Ovary (tissue), 9 donors: ENCODE measurements around the gene DDX24. TPM values are rescaled to one million over a fixed set of nuclear protein-coding genes. Genes with fewer than 3 reads are reported as not detected.
A peak's percentile ranks its signal among the peaks of the same experiment; 100 is the strongest.

Source experiments
- DNase-seq, 5 donors: peaks; one replicate each; pipeline ENCODE4 v3.0.0-alpha.2; 2019 to 2020
- H3K27ac ChIP-seq, 2 donors: fragments of 200-600 bp; one replicate each; pipeline versions ENCODE4 v1.5.1 to v1.8.0; 2019 to 2022
- H3K27me3 ChIP-seq: fragments of 200-600 bp; one replicate; pipeline ENCODE4 v1.8.0; 2022
- H3K36me3 ChIP-seq: fragments of 200-600 bp; sonication (generic); one replicate; pipeline ENCODE4 v1.5.1; 2019
- H3K4me1 ChIP-seq: one replicate; pipeline ENCODE4 v1.8.1; 2013; ENCODE audit warnings: mild to moderate bottlenecking, moderate library complexity; ENCODE audit not compliant: insufficient read depth
- H3K4me3 ChIP-seq: fragments of 200-600 bp; sonication (generic); one replicate; pipeline ENCODE4 v1.5.1; 2017
- H3K9me3 ChIP-seq, 2 donors: fragments of 200-600 bp in 1 of 2; sonication (generic) in 1 of 2; one replicate each; pipeline versions ENCODE4 v1.5.1 to v1.8.1; 2013 to 2019; ENCODE audit warnings: mild to moderate bottlenecking in 1 of 2, moderate library complexity in 1 of 2
- EP300 ChIP-seq: sonication (generic); formaldehyde crosslinking; IDR thresholded peaks from one replicate; pipeline ENCODE4 v1.6.1; 2017; ENCODE audit warnings: antibody characterized with exemption
- POLR2A ChIP-seq: fragments of 450-650 bp; IDR thresholded peaks from one replicate; pipeline ENCODE4 v1.6.1; 2017; ENCODE audit warnings: antibody characterized with exemption, mild to moderate bottlenecking, moderate library complexity
- WGBS, 3 donors: extraction: QIAGEN DNeasy Blood & Tissue Kit in 1 of 3; methylation state at CpG; one replicate each; pipeline versions ENCODE4 v1.1.5 to v1.1.7; 2013 to 2017; 5-methylcytosine and 5-hydroxymethylcytosine counted together
- intact Hi-C, 4 donors: fragments of 100-400 bp; cut with DNase I; formaldehyde crosslinking; loops; one replicate each; pipeline versions ENCODE4 v1.11.0 to v1.15.1; 2022 to 2023
- polyA plus RNA-seq, 2 donors: library from polyadenylated mRNA; stranded (reverse); fragments of 200-250 nt in 1 of 2; fragments of 350-450 nt in 1 of 2; fragmentation: Illumina TruSeq in 1 of 2; extraction: RNeasy Lipid Tissue Mini Kit (QIAGEN cat#74804) in 1 of 2; gene quantifications; one replicate each; pipeline ENCODE4 v1.2.3, GENCODE V29; 2013 to 2014
- total RNA-seq, 7 donors: library from RNA; depleted of rRNA in 2 of 7; stranded (reverse); fragments of >200 nt in 2 of 7; fragmentation: NEBNext Ultra II Directional in 3 of 7; extraction: Animal tissue kit (Norgen Biotek cat#: 25700) in 3 of 7; gene quantifications; one replicate each; pipeline versions ENCODE4 v1.1.0 to v1.2.4, GENCODE V29; 2016 to 2023
- TF ChIP-seq, protein P1 (sequence below), 3 donors: fragments of 450-650 bp in 2 of 3; fragments of 200-600 bp in 1 of 3; IDR thresholded peaks; one replicate each; pipeline versions ENCODE4 v1.5.1 to v1.8.0; 2016 to 2022; ENCODE audit warnings: antibody characterized with exemption in 3 of 3, mild to moderate bottlenecking in 1 of 3
- donor health status: DM: no; HTN: no; CAD: no; lungs with moderate emphysema.
- donor health status: DM: no; HTN: no; CAD: no.
- donor health status: Bipolar disorder and iron deficiency.
- donor health status: DM: yes; HTN: yes; CAD: no.
- donor health status: DM: no; HTN: no; CAD: no.
- donor health status: DM: yes; HTN: yes; CAD: no.

The DDX24 gene
- total and polyA plus RNA-seq, 9 donors = 98.8 to 521 (median 233) TPM

DNA sequence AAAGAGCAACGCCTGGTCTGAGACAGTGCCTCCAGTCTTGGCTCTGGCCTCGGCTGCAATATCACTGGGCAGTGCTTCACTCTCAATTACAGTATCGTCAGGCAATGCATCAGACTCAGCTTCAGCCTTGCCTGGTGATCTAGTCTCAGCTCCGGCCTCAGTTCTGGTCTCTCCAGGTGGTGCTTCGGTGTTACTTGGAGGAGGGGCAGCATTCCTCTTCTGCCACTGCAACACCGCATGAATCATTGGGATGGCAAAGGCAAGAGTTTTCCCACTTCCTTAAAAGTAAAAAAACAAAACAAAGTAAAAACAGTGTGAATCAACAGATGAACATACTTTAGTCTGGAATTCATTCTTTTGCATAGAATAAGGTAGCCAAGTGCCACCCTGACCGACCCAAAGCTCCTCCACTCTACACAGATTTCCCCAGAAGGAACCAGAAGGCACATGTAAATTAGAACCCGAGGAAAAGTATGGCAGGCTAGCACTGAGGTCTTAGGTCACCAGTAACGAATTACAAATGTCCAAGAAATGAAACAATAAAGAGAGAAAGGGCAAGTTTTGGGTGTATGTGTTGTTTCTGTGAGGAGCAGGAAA is 18.6 kb downstream of the DDX24 start:
- intact Hi-C loops = no loop called here
- WGBS, 3 donors = 27 to 36% (median 31%) methylated on average over 9 of the region's 9 CpGs
- Histone ChIP-seq H3K27ac (peak overlapping the region in 1 of 2 donors; percentile 19), H3K4me1 (peaks cover 26% of the 10 kb centered on the region), H3K9me3 (no peaks in the 10 kb centered on the region), H3K4me3 (no peak overlapping the region), H3K36me3 (no peaks in the 10 kb centered on the region), H3K27me3 (no peaks in the 10 kb centered on the region)
- no peak for DNase-seq
- TF ChIP-seq, protein P1, sequence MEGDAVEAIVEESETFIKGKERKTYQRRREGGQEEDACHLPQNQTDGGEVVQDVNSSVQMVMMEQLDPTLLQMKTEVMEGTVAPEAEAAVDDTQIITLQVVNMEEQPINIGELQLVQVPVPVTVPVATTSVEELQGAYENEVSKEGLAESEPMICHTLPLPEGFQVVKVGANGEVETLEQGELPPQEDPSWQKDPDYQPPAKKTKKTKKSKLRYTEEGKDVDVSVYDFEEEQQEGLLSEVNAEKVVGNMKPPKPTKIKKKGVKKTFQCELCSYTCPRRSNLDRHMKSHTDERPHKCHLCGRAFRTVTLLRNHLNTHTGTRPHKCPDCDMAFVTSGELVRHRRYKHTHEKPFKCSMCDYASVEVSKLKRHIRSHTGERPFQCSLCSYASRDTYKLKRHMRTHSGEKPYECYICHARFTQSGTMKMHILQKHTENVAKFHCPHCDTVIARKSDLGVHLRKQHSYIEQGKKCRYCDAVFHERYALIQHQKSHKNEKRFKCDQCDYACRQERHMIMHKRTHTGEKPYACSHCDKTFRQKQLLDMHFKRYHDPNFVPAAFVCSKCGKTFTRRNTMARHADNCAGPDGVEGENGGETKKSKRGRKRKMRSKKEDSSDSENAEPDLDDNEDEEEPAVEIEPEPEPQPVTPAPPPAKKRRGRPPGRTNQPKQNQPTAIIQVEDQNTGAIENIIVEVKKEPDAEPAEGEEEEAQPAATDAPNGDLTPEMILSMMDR (IDR thresholded peaks at IDR 0.05) = no peak
- TF ChIP-seq POLR2A (no peak), EP300 (no peak)

DNA sequence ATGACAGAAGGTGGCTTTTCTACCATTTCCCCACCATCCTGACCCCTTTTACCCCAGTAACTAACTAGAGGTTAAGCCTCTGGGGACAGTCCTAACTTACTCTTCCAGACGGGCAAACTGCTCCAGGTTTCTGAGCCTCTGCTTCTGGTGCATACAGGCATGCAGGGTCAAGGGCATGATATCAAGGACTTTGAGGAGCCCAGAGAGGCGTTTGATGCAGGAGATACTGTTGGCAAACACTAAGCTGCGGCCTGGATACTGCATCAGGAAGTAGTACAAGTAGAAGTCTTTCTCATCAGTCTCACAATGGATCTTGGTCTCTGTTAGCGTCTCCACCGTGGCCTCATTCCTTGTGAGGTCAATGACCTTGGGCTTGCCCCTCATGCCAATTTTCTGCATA is 21.0 kb downstream of the DDX24 start:
- H3K27me3 ChIP-seq = no peaks in the 10 kb centered on the region
- intact Hi-C loops = loop anchor here in 1 of 4 donors (5.0 kb wide), 1 partner anchor 67 kb away; the partner anchor contains the start of gene IFI27L2
- no peak for DNase-seq
- H3K36me3 ChIP-seq = no peaks in the 10 kb centered on the region
- no peaks in the 10 kb centered on the region for H3K9me3 ChIP-seq
- H3K27ac ChIP-seq = no peak overlapping the region
- H3K4me1 ChIP-seq = peaks cover 18% of the 10 kb centered on the region
- TF ChIP-seq, protein P1 (IDR thresholded peaks at IDR 0.05) = no peak
- TF ChIP-seq POLR2A = no peak
- no peak overlapping the region for H3K4me3 ChIP-seq
- 55 to 62% (median 60%) methylated on average over 5 of the region's 5 CpGs for WGBS, 3 donors

DNA sequence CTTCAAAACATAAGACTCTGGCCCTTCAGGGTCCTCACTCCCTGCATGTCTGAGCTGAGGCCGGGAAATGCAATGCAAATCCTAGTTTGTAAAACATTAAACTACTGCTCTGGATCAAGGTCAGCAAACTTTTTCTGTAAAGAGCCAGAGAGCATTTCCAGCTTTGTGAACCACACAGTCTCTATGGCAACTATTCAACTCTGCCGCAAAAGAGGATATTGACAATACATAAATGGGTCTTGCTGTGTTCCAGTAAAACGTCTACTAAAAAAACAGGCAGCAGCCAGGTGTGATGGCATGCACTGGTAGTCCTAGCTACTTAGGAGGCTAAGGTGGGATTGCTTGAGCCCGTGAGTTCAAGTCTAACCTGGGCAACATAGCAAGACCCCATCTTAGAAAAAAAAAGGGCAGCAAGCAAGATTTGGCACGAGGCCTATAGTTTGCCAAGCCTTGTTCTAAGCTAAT is 22.3 kb downstream of the DDX24 start:
- no peak for TF ChIP-seq EP300
- TF ChIP-seq POLR2A = no peak
- TF ChIP-seq, protein P1 (IDR thresholded peaks at IDR 0.05) = no peak
- no peaks in the 10 kb centered on the region for H3K36me3 ChIP-seq

DNA sequence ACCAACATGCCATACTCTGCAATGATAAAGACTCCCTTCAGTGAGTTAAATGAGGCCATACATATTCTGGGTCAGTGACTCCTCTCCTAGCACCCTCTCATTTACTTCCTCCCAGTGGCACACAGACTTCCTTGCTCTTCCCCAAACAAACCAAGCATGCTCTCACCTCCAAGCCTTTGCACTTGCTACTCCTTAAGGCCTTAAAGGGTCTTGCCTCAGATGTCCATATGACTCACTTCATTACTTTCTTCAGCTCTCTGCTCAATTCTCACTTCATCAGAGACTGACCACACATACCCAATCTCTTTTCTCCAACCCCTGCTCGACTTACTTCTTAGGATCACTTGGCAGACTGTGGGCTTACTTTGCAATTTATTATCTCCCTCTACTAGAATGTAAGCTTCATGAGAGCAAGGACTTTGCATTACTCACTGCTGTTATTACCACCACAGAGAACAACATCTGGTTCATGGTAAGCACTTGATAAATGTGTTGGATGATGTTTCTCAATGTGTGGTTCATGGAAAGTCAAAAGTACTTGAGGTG is 22.8 kb downstream of the DDX24 start:
- no peaks in the 10 kb centered on the region for H3K9me3 ChIP-seq
- TF ChIP-seq EP300 (no peak), POLR2A (no peak)
- TF ChIP-seq, protein P1 (IDR thresholded peaks at IDR 0.05) = no peak
- no peaks in the 10 kb centered on the region for H3K27me3 ChIP-seq
- no peak overlapping the region for H3K4me3 ChIP-seq
- H3K4me1 ChIP-seq = peaks cover 16% of the 10 kb centered on the region
- no peaks in the 10 kb centered on the region for H3K36me3 ChIP-seq
- WGBS, 3 donors = 26 to 50% (median 29%) methylated on average over 1 of the region's 1 CpG
- intact Hi-C loops = loop anchor here in 1 of 4 donors (5.0 kb wide), 1 partner anchor 69 kb away; the partner anchor contains the start of gene IFI27L2
- DNase-seq = no peak
- H3K27ac ChIP-seq = no peak overlapping the region

More for the DNA sequence above, 22.3 kb downstream of the DDX24 start:
- WGBS, 3 donors = 44 to 61% (median 46%) methylated on average over 5 of the region's 5 CpGs
- H3K27me3 ChIP-seq = no peaks in the 10 kb centered on the region
- DNase-seq = no peak
- intact Hi-C loops = loop anchor here in 1 of 4 donors (5.0 kb wide), 1 partner anchor 69 kb away; the partner anchor contains the start of gene IFI27L2
- no peak overlapping the region for H3K4me3 ChIP-seq
- H3K4me1 ChIP-seq = peaks cover 18% of the 10 kb centered on the region
- H3K27ac ChIP-seq = no peak overlapping the region
- no peaks in the 10 kb centered on the region for H3K9me3 ChIP-seq
